ENCODE measurements around the gene FOXQ1.

DNA sequence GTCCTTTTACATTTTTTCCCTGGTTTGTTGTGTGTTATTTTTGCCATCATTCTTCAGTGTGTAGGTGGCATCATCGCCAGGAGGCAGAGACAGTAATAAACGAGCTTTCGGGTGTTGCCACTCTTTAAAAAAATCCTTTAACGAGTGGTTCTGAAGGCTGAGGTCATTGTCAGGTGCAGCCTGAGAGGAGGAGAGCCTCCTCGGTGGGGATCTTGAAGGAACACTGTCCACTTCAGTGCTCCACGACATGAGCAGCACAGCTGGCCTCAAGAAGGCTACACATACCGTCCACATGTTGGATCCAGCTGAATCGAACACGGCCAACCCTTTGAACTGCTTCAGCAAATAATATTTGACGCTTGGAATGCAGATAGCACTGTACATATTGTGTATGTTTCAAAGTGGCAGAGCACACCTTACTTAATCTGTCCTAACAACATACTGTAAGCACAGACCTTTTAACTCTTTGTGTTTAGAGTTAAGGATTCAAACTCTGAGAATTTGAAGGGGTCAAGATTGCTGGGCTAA lies 48.0 kb upstream of the FOXQ1 start:
- TF ChIP-seq, protein P1, sequence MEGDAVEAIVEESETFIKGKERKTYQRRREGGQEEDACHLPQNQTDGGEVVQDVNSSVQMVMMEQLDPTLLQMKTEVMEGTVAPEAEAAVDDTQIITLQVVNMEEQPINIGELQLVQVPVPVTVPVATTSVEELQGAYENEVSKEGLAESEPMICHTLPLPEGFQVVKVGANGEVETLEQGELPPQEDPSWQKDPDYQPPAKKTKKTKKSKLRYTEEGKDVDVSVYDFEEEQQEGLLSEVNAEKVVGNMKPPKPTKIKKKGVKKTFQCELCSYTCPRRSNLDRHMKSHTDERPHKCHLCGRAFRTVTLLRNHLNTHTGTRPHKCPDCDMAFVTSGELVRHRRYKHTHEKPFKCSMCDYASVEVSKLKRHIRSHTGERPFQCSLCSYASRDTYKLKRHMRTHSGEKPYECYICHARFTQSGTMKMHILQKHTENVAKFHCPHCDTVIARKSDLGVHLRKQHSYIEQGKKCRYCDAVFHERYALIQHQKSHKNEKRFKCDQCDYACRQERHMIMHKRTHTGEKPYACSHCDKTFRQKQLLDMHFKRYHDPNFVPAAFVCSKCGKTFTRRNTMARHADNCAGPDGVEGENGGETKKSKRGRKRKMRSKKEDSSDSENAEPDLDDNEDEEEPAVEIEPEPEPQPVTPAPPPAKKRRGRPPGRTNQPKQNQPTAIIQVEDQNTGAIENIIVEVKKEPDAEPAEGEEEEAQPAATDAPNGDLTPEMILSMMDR (IDR thresholded peaks at IDR 0.05; ENCODE audit: borderline replicate concordance, extremely low read depth, low read length, poor library complexity, severe bottlenecking): no peak
- no peak for TF ChIP-seq EZH2 (IDR thresholded peaks at IDR 0.05; ENCODE audit: borderline replicate concordance, low read depth, low read length, severe bottlenecking)

Data from DND-41 (cell line).